ENCODE data around the gene ADIG.

DNA sequence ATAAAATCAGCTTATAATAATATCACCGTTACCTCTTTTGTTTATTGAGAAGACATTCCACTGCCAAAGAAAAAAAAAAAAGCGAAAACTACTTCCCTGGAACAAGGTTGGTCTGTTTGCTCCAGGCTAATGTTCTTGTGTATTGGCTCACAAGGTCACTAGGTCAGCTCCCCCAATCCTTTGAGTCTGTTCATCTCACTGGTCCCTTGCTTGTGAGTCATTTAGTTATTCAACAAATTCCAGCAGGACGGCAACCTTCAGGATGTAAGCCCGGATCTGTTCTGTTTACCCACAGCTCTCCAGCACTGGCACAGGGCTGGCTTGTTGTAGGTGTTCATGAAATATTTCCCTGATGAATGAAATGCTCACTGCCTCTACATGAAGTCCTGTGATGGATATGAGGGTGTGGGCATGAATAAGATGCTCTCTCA, 23.9 kb downstream of the ADIG start:
- no peak for TF ChIP-seq EZH2 (IDR thresholded peaks at IDR 0.05; ENCODE audit: borderline replicate concordance, low read length)
- TF ChIP-seq, protein P1, sequence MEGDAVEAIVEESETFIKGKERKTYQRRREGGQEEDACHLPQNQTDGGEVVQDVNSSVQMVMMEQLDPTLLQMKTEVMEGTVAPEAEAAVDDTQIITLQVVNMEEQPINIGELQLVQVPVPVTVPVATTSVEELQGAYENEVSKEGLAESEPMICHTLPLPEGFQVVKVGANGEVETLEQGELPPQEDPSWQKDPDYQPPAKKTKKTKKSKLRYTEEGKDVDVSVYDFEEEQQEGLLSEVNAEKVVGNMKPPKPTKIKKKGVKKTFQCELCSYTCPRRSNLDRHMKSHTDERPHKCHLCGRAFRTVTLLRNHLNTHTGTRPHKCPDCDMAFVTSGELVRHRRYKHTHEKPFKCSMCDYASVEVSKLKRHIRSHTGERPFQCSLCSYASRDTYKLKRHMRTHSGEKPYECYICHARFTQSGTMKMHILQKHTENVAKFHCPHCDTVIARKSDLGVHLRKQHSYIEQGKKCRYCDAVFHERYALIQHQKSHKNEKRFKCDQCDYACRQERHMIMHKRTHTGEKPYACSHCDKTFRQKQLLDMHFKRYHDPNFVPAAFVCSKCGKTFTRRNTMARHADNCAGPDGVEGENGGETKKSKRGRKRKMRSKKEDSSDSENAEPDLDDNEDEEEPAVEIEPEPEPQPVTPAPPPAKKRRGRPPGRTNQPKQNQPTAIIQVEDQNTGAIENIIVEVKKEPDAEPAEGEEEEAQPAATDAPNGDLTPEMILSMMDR (conservative IDR thresholded peaks at IDR 0.05 in 1 of 2, IDR thresholded peaks at IDR 0.05 in 1 of 2; ENCODE audit: extremely low read depth in 1 of 2, insufficient read depth in 1 of 2, low read depth in 1 of 2, low read length in 2 of 2), result no peak

All from mammary epithelial cell (primary cell).